H7 (cell line): ENCODE results near the gene CDKN1C. TPM values are rescaled to one million over a fixed set of nuclear protein-coding genes. Genes with fewer than 3 reads are reported as not detected.
A peak's percentile ranks its signal among the peaks of the same experiment; 100 is the strongest.
"Not testable (repeated sequence)": the region's sequence is repeated elsewhere in the genome, so short reads cannot be mapped to it uniquely, and the experiment has no call there.

ENCODE experiments used
- DNase-seq: peaks from one replicate; pipeline ENCODE4 v3.0.0; 2012
- H3K27me3 ChIP-seq: 2 replicates; pipeline ENCODE4 v1.6.0; 2011; ENCODE audit warnings: mild to moderate bottlenecking, low read length; ENCODE audit not compliant: control insufficient read depth, insufficient read depth
- H3K36me3 ChIP-seq: replicated peaks from 2 replicates; pipeline ENCODE4 v1.5.1; 2011; ENCODE audit warnings: low read length; ENCODE audit not compliant: control insufficient read depth, insufficient read depth
- H3K4me3 ChIP-seq: 2 replicates; pipeline ENCODE4 v1.5.1; 2011; ENCODE audit warnings: low read depth, mild to moderate bottlenecking, control low read depth, low read length, moderate library complexity; ENCODE audit not compliant: insufficient read depth
- total RNA-seq: library from RNA; depleted of rRNA; stranded (reverse); fragments of >200 nt; shearing (Covaris generic); gene quantifications from 2 replicates; pipeline ENCODE4 v1.2.3, GENCODE V29; 2014

The CDKN1C gene
- total RNA-seq, 1 experiment from 2014 or later: 58.4 TPM

DNA sequence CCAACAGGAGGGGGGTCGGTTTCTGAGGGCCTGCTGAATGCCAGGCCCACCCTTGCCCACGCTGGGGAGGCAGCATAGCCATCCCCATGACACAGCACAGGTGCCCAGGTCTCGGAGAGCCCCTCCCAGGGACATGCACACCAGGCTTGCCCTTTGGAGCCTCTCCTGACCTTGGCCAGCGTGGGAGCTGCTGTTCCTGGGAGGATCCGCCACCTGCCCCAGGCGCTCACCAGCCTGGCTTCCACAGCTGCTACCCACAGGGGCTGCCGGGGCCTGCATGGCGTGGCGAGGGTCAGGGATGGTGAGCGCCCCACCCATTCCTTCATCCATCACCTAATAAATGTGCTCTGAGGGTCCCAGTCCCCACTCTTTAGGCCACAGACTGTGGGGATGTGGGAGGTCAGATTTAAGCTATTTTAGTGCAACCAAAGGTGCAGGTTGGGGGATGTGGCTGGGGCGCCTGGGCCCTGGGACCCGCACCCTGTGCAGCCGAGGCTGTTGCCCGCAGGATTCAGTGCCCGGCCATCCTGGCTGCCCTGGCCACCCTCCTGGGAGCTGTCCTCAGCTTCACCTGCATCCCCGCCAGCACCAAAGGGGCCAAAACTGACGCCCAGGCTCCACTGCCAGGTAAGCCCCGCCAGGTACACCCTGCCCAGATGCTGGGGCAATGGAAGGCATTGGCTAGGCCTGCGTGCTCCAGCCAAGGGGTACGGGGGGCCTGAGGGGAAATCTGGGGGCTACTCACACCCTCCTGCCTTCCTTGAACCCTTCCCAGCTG is 30.7 kb upstream of the CDKN1C start:
- no peaks in the 10 kb centered on the region for H3K36me3 ChIP-seq
- peak; percentile 70 for DNase-seq
- H3K4me3 ChIP-seq: no peak overlapping the region
- no peaks in the 10 kb centered on the region for H3K27me3 ChIP-seq

DNA sequence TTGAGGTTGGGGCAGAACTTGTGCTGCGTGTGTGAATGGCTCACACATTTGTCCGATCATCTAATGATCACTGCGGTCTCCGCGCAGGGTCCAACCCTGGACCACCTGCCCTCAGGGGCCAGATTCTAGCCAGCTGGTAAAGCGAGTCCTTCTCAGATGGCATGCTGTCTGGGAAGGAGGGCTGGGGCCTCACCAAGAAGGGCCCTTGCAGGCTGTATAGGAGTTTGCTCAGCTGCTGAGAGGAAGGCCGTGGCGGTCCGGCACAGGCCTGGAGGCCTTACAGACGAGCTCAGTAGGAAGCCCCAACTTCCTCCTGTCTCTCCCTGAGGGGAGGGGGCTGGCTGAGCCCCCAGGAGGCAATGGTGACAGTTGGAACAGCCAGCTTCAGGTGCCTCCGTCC is 29.9 kb upstream of the CDKN1C start:
- H3K36me3 ChIP-seq: no peaks in the 10 kb centered on the region
- H3K4me3 ChIP-seq: no peak overlapping the region
- no peak for DNase-seq

DNA sequence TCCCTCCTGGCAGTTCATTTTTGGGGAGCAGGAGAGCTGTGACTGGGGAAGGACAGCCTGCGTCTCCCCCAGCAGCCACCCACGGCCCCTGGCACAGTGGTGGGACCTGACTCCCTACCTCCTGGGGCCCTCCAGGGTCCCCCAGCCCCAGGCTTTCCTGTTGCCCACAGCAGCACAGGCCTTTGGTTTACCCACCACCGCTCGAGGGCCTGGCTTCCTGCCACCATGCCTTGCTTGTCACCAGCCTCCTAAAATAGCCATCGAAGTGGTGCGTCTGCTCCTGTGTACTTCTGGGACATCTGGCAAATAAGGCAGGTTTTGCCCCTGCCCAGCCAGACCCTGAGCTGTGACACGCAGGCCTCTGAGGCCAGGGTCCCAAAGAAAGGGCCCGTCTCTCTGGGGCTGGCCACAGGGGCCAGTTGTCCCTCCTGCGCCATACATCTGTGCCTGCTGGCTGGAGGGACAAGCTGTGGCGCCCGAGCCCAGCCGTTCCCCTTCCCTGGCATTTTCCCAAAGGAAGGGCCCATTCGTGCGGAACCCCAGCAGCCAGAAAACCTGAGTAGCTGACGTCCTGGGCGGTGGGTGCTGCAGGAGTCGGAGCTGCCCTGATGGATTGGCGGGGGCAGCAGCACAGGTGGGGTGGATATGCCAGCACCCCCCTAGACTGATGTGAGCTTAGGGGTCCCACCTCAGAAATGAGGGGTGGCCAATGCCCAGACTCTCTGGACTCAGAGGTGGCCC is 29.1 kb upstream of the CDKN1C start:
- DNase-seq: peak; percentile 71
- Histone ChIP-seq H3K27me3 (no peaks in the 10 kb centered on the region), H3K36me3 (no peaks in the 10 kb centered on the region)

More for the DNA sequence above, 29.9 kb upstream of the CDKN1C start:
- no peaks in the 10 kb centered on the region for H3K27me3 ChIP-seq

DNA sequence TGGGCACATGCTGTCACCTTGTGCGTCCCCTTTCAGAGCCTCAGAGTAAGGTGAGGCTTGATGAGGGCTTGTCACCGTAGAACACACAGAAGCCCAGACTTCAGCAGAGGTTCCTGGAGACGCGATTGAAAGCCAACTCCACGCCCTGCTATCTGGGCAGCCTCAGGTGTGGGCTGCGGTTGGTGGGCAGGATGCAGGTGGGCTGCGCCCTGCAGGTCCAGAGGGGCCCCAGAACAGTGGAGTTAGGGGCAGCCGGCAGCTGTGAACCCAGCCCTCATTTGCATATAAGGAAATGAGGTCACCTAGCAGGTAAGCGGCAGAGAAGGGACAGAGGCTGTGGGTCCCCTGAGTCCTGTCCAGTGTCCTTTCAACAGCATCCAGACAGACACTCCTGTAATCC is 28.2 kb upstream of the CDKN1C start:
- Histone ChIP-seq H3K36me3 (no peaks in the 10 kb centered on the region), H3K27me3 (no peaks in the 10 kb centered on the region), H3K4me3 (no peak overlapping the region)
- DNase-seq: no peak

More for the DNA sequence above, 29.1 kb upstream of the CDKN1C start:
- no peak overlapping the region for H3K4me3 ChIP-seq

DNA sequence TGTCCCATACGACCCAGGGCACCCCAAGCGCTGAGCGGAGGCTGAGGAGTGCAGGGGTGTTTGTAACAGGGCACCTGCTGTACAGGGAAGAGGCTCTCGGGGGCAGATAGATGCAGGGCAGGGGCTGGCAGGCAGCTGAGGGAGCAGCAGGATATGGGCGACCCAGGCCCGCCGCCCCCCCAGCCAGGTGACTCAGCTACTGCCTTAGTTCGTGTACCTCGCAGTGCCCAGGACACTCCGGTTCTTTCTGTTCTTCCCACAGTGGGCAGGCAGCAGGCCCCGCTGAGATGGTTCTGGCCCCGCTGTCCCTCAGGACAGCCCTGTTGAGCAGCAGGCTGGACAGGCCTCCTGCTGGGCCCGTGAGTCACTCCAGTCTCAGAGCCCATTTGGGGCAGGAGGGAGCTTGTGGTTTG is 27.4 kb upstream of the CDKN1C start:
- H3K27me3 ChIP-seq: no peaks in the 10 kb centered on the region
- peak; percentile 82 for DNase-seq
- H3K4me3 ChIP-seq: no peak overlapping the region
- H3K36me3 ChIP-seq: no peaks in the 10 kb centered on the region

DNA sequence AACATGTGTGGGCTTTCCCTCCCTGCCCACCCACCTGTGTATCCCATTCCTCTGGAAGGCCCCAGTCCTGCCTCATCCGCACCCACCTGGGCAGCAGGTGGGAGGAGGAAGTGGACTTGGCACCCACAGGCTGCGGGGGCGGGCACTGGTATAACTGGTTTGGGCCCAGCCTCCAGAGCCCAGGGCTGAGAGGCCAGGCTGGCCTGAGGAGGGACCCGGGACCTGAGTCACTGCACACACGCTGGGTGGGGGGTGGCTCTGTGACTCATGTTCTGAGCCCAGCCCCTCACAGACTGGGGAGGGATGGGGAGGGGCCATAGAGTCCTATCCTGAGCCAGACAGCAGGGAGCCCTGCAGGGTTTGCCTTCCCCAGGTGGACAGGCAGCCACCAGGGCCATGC is 26.9 kb upstream of the CDKN1C start:
- H3K27me3 ChIP-seq: no peaks in the 10 kb centered on the region
- DNase-seq: peak; percentile 92
- no peaks in the 10 kb centered on the region for H3K36me3 ChIP-seq
- no peak overlapping the region for H3K4me3 ChIP-seq

DNA sequence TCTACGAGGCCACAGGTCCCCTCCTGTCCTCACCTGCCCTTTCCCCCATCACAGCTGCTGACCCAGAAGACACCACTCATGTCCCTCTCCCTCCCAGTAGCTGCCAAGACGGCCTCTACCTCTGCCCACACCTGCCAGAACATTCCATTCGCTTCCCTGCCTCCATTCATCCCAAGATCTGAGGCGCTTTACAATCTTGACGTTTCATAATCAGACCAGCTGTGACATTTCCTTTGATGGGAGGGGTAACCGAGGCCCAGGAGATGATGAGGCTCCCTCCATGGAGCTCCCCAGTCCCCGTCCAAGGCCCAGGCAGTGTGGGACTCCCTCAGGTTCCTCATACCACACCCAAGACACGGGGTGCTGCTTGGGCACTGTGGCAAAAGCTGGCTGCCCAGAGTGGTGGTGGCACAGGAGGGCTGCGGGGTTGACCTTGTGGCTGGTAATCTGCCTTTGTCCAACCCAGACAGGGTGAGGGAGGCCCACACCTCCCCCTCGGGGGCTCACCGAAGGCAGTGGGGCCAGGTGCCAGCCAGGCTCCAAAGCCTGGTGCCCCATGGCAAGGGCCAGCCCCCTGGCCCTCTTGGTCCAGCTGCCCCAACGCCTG is 26.3 kb upstream of the CDKN1C start:
- Histone ChIP-seq H3K27me3 (no peaks in the 10 kb centered on the region), H3K36me3 (no peaks in the 10 kb centered on the region), H3K4me3 (no peak overlapping the region)
- DNase-seq: no peak

DNA sequence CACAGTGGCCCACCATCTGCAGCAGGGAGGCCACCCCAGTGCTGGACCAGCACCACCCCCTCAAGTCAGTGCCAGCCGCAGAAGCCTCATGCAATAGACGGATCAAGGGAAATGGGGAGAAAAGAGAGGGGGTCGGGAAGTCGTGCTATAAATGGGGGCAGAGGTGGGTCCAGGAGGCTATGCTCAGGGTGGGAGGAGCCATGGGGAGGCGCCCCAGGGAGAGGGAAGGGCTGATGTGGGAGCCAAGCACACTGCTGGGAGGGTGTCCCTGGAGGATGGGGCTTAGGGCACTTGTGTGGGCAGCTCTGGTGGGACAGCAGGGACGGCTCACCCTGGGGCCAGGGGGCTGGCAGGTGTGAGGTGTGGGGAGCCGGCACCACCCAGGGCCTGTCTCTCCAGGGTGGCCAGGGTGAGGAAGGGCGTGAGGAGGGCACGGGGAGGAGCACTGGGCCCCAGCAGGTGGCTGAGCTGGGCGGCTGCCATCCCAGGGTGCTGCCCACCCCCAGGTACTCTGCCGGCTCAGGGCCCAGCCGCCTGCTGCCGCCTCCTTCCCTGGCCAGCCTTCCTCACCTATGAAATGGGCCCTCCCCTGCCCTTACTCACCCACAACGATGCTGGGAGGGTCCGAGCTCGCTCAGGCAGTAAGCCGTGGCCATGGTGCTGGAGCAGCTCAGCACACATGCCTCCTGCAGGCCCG is 25.7 kb upstream of the CDKN1C start:
- H3K27me3 ChIP-seq: no peaks in the 10 kb centered on the region
- H3K4me3 ChIP-seq: no peak overlapping the region
- peak; percentile 70 for DNase-seq
- H3K36me3 ChIP-seq: no peaks in the 10 kb centered on the region

DNA sequence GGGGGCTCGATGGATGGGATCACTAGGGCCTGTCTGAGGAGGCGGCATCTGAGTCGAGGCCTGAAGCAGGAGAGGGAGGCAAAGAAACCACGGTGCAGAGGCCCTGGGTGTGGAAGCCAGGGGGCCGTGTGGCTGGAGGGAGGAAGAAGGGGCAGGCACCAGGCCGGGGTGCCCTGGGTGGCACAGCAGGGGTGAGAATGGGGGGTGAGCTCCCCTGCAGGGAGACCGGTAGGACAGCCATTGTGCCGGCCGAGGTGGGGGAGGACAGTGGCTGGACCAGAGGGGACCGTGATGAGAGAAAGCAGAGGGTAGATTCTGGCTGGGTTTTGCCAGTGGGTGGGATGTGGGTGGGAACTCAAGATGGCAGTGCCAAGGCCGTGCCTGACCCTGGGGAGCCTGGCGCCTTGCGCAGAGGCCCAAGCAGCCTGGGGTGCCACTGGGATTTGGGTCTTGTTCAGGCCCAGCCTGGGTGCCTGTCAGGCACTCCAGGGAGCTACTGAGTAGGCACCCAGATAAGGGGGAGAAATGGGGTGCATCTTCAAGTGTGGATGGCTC is 24.9 kb upstream of the CDKN1C start:
- Histone ChIP-seq H3K4me3 (no peak overlapping the region), H3K36me3 (no peaks in the 10 kb centered on the region), H3K27me3 (no peaks in the 10 kb centered on the region)
- no peak for DNase-seq

DNA sequence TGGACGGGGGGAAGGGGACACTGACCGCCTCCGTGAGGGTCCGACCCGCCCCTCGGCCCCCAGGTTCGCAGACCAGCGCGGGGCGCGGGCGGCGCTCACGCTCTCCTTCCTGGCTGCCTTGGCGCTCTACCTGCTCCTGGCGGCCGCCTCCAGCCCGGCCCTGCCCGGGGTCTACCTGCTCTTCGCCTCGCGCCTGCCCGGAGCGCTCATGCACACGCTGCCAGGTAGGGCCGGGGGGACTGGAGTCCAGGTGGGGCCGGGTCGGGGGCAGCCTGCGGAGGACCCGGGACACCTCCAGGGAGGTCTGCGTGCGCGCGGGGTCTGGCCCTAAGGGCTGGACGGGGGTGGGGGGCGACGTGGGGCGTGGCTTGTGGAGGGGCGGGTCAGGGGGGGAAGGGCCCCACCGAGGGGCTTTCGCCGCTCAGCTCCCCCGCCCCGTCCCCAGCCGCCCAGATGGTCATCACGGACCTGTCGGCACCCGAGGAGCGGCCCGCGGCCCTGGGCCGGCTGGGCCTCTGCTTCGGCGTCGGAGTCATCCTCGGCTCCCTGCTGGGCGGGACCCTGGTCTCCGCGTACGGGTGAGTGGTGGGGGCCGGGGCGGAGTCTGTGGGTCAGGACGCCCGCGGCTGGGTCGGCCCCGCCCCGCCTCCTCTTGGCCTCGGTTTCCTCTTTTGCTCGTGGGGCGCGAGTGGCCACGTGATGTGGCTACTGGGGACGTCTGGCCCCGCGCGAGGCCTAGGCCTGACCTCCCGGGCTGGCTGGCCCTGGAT is 23.7 kb upstream of the CDKN1C start:
- no peaks in the 10 kb centered on the region for H3K27me3 ChIP-seq
- DNase-seq: peak; percentile 78

DNA sequence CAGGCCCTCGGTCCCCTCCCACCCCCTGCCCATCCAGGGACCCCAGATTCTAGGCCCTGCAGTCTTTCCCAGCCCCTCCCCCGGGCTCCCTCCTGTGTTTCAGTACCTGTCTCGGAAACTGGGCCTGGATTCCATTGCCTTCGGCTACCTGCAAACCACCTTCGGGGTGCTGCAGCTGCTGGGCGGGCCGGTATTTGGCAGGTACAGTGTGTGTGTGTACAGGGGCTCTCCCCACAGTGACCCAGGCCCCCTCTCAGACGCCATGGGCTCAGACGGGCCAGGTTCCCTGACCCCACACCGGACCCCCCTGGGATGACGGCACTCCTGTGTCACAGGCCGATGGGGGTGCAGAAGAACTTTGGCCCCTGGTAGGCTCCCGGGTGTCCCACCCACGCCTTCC is 22.6 kb upstream of the CDKN1C start:
- Histone ChIP-seq H3K27me3 (no peaks in the 10 kb centered on the region), H3K4me3 (no peak overlapping the region), H3K36me3 (no peaks in the 10 kb centered on the region)
- peak; percentile 61 for DNase-seq

More for the DNA sequence above, 23.7 kb upstream of the CDKN1C start:
- no peak overlapping the region for H3K4me3 ChIP-seq
- H3K36me3 ChIP-seq: no peaks in the 10 kb centered on the region

DNA sequence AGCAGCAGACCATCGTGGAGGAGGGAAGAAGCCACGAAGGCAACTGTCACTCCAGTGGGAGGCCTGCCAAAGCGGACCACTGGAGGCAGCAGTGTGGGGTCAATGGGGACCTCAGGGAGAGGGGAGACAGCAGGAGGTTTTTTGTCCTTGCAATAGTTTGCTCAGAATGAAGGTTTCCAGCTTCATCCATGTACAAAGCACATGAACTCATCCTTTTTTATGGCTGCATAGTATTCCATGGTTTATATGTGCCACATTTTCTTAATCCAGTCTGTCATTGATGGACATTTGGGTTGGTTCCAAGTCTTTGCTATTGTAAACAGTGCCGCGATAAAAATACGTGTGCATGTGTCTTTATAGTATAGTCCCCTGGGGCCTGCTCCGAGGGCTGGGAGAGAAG is 19.7 kb upstream of the CDKN1C start:
- H3K4me3 ChIP-seq, DNase-seq, H3K36me3 ChIP-seq, H3K27me3 ChIP-seq: not testable (repeated sequence)

DNA sequence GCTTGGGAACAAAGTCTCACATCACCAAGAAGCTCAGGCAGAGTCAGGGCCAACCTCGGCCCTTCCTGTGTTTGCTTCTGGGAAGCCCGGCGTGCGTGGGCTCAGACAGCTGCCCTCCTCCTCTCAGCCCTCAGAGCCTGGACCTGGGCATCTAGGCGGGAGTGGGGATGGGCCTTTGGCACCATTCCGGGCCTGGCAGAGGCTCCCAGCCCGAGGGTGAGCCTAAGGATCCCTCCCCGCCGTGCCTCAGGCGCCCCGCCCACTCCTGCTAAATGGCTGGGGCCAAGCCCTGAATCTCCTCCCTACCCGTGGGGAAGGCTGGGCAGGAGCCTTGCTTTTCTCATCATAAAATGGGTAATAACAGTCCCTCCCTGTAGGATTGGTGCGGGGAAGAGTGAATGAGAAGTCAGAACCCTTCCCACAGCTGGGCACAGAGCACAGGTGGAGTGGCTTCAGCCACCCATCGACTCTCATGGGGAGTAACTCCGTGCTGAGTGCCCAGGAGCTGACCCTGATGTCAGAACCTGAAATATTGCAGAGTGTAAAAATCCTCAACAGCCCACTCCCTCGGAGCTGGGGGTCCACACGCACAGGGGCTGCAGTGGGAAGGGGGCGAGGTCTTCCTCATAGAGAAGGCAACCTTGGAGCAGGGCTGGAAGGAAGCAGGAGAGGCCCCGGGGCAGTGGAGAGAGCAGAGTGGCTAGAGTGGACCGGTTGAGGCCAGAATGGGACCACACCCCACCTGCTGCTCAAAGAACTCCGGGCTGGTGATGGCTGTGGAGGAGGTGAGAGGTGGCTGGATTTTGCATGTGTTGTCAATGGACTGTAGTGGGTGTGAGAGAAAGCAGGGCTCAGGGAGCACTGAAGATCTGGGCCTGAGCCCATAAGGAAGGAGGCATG is 18.8 kb upstream of the CDKN1C start:
- Histone ChIP-seq H3K36me3 (no peaks in the 10 kb centered on the region), H3K4me3 (no peak overlapping the region), H3K27me3 (peaks cover 2% of the 10 kb centered on the region; the same call in 1 of the 2 replicates)
- DNase-seq: no peak
